ENCODE measurements around the gene PAPSS2. TPM values are rescaled to one million over a fixed set of nuclear protein-coding genes. Genes with fewer than 3 reads are reported as not detected.
"Not testable (repeated sequence)": the region's sequence is repeated elsewhere in the genome, so short reads cannot be mapped to it uniquely, and the experiment has no call there.

Gene PAPSS2
- total RNA-seq, 4 donors from 2014 or later, result 25.5 to 32.1 (median 28.8) TPM

DNA sequence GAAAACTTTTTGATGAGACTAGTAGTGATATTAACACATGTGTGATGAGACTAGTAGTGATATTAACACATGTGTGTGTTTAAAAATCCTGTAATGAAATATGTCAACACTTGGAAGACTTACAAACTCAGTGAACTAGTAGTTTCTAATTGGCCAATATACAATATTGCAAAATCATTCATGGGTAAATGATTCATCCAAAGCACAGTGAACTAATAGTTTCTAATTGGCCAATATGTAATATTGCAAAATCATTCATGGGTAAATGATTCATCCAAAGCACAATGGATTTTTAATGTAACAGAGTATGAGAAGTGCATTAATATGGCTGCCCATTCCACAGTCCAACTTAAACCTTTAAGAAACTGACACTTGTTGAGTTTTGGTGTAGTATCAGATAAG is 80.6 kb downstream of the PAPSS2 start:
- no peak overlapping the region for H3K27ac ChIP-seq
- DNase-seq, result no peak
- TF ChIP-seq, protein P1, sequence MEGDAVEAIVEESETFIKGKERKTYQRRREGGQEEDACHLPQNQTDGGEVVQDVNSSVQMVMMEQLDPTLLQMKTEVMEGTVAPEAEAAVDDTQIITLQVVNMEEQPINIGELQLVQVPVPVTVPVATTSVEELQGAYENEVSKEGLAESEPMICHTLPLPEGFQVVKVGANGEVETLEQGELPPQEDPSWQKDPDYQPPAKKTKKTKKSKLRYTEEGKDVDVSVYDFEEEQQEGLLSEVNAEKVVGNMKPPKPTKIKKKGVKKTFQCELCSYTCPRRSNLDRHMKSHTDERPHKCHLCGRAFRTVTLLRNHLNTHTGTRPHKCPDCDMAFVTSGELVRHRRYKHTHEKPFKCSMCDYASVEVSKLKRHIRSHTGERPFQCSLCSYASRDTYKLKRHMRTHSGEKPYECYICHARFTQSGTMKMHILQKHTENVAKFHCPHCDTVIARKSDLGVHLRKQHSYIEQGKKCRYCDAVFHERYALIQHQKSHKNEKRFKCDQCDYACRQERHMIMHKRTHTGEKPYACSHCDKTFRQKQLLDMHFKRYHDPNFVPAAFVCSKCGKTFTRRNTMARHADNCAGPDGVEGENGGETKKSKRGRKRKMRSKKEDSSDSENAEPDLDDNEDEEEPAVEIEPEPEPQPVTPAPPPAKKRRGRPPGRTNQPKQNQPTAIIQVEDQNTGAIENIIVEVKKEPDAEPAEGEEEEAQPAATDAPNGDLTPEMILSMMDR (IDR thresholded peaks at IDR 0.05), result no peak
- no peak for TF ChIP-seq POLR2A (IDR thresholded peaks at IDR 0.05)
- intact Hi-C loops (cut with DNase I), result no loop called here
- H3K9me3 ChIP-seq, result no peaks in the 10 kb centered on the region
- no peaks in the 10 kb centered on the region for H3K4me1 ChIP-seq
- no peak overlapping the region for H3K4me3 ChIP-seq (replicated peaks in 1 of 3)
- H3K27me3 ChIP-seq, result no peaks in the 10 kb centered on the region
- H3K36me3 ChIP-seq, result no peaks in the 10 kb centered on the region

DNA sequence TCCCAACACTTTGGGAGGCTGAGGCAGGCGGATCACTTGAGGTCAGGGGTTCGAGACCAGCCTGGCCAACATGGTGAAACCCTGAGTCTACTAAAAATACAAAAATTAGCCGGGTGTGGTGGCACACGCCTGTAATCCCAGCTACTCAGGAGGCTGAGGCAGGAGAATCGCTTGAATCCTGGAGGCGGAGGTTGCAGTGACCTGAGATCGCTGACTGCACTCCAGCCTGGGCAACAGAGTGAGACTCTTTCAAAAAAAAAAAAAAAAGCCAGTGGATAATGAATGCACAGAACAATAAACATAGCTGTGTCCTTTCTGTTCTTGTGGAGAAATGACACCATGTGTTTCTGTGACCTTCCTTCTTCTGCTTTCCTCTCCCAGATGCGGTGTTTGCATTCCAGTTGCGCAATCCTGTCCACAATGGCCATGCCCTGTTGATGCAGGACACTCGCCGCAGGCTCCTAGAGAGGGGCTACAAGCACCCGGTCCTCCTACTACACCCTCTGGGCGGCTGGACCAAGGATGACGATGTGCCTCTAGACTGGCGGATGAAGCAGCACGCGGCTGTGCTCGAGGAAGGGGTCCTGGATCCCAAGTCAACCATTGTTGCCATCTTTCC is 83.4 kb downstream of the PAPSS2 start:
- H3K4me3 ChIP-seq (replicated peaks in 1 of 3); intact Hi-C loops (cut with DNase I); H3K4me1 ChIP-seq; H3K27ac ChIP-seq; DNase-seq; H3K9me3 ChIP-seq; H3K36me3 ChIP-seq; H3K27me3 ChIP-seq: not testable (repeated sequence)
- 96% methylated on average over 18 of the region's 18 CpGs for WGBS, 2 donors

DNA sequence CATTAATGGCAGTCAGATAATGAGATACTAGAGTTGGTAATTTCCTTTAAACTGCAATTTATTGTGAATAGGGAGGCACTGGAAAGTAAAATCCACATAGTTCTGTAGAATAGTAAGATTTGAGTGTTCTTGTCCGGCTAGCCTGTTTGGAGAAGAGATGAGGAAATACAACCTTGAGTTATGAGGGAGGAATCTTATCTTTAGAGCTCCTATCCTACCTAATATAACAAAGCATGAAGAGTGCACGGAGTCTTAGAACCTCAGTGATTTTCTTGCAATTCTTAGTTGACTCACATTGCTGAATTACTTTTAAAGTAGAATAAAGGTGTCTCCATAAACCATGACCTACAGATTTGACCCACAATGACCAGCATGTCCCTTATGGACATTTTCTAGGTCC is 84.9 kb downstream of the PAPSS2 start:
- no peak overlapping the region for H3K4me3 ChIP-seq (replicated peaks in 1 of 3)
- no peaks in the 10 kb centered on the region for H3K36me3 ChIP-seq
- TF ChIP-seq, protein P1 (IDR thresholded peaks at IDR 0.05), result no peak
- no peak for TF ChIP-seq POLR2A (IDR thresholded peaks at IDR 0.05)
- H3K4me1 ChIP-seq, result no peaks in the 10 kb centered on the region
- H3K27me3 ChIP-seq, result no peaks in the 10 kb centered on the region
- H3K9me3 ChIP-seq, result no peaks in the 10 kb centered on the region
- intact Hi-C loops (cut with DNase I), result no loop called here
- WGBS, 2 donors, result 91 to 94% methylated on average over 2 of the region's 2 CpGs
- no peak overlapping the region for H3K27ac ChIP-seq
- no peak for DNase-seq

DNA sequence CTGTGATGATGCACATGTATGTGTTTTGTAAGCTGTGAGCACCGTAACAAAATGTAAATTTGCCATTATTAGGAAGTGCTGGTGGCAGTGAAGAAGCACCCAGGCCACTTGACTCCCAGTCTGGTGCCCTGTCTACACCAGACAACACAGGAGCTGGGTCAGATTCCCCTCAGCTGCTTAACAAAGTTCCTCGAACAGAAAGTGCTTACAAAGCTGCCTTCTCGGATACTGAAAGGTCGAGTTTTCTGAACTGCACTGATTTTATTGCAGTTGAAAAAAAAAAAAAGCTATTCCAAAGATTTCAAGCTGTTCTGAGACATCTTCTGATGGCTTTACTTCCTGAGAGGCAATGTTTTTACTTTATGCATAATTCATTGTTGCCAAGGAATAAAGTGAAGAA is 87.2 kb downstream of the PAPSS2 start:
- intact Hi-C loops (cut with DNase I), result no loop called here
- TF ChIP-seq, protein P1 (IDR thresholded peaks at IDR 0.05), result no peak
- TF ChIP-seq POLR2A (IDR thresholded peaks at IDR 0.05), result no peak
- WGBS, 2 donors, result 65 to 76% methylated on average over 4 of the region's 4 CpGs
- H3K36me3 ChIP-seq, result no peaks in the 10 kb centered on the region
- DNase-seq, result no peak
- H3K9me3 ChIP-seq, result no peaks in the 10 kb centered on the region
- no peaks in the 10 kb centered on the region for H3K27me3 ChIP-seq
- no peaks in the 10 kb centered on the region for H3K4me1 ChIP-seq
- H3K4me3 ChIP-seq (replicated peaks in 1 of 3), result no peak overlapping the region
- no peak overlapping the region for H3K27ac ChIP-seq

DNA sequence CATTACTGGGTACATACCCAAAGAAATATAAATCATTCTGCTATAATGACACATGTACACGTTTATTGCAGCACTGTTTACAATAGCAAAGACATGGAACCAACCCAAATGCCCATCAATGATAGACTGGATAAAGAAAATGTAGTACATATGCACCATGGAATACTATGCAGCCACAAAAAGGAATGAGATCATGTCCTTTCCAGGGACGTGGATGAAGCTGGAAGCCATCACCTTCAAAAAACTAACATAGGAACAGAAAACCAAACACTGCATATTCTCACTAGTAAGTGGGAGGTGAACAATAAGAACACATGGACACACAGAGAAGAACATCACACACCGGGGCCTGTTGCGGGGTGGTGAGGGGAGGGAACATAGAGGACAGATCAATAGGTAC is 88.6 kb downstream of the PAPSS2 start:
- 93 to 95% methylated on average over 4 of the region's 4 CpGs for WGBS, 2 donors
- H3K36me3 ChIP-seq; H3K9me3 ChIP-seq; H3K27me3 ChIP-seq; H3K27ac ChIP-seq; H3K4me3 ChIP-seq (replicated peaks in 1 of 3); DNase-seq; H3K4me1 ChIP-seq; intact Hi-C loops (cut with DNase I): not testable (repeated sequence)

DNA sequence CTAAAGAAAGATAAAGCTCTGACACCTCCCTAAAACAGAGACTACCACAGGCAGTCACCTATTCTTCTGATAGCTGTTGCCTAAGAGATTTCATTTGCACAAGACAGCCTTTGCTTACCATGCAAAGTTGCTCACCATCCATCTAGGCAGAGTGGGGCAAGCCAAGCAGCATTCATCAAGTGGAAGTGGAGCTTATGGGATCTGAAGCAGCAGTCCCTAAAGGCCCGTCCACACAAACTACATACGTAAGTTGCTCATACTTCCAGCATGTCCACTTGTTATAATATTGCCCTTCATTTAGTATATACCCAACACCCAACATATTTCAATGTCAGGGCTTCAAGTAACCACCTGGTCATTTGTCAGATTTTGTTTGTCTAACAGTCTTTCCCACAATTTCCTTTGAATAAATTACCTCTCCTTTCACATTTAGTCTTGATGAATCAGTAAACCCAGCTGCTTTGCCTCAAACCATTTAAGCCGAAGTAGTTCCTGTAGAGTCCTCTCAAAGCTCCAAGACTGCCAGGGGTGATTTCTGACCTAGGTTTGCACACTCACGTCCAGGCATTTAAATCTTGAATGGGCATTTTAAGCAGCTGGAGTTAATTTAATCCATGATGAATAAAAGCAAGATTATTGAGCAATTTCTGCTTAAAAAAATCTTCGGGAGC is 90.5 kb downstream of the PAPSS2 start:
- Histone ChIP-seq H3K4me3 (replicated peaks in 1 of 3) (no peak overlapping the region), H3K36me3 (peaks cover 0 to 5% of the 10 kb centered on the region in 2 donors), H3K27ac (no peak overlapping the region), H3K9me3 (no peaks in the 10 kb centered on the region), H3K4me1 (no peaks in the 10 kb centered on the region), H3K27me3 (no peaks in the 10 kb centered on the region)
- no peak for TF ChIP-seq POLR2A (IDR thresholded peaks at IDR 0.05)
- TF ChIP-seq, protein P1 (IDR thresholded peaks at IDR 0.05), result no peak
- DNase-seq, result no peak
- intact Hi-C loops (cut with DNase I), result no loop called here
- 78 to 85% methylated on average over 5 of the region's 5 CpGs for WGBS, 2 donors
